Right lung (tissue), 5 donors: ENCODE results near the gene NTPCR. TPM values are rescaled to one million over a fixed set of nuclear protein-coding genes. Genes with fewer than 3 reads are reported as not detected.
A peak's percentile ranks its signal among the peaks of the same experiment; 100 is the strongest.
"Not testable (repeated sequence)": the region's sequence is repeated elsewhere in the genome, so short reads cannot be mapped to it uniquely, and the experiment has no call there.

Experiments
- DNase-seq, 2 donors: peaks; one replicate each; pipeline ENCODE4 v3.0.0-alpha.2; 2013
- polyA plus RNA-seq, 5 donors: library from polyadenylated mRNA; unstranded; fragments of 120-200 nt; gene quantifications; one replicate each; pipeline versions ENCODE4 v1.2.1 to v1.2.3, GENCODE V29; 2013; ENCODE audit warnings: inconsistent platforms in 1 of 5, low replicate concordance in 1 of 5; ENCODE audit not compliant: insufficient read length in 5 of 5, insufficient read depth in 1 of 5

NTPCR gene
- polyA plus RNA-seq, 5 donors: 46.2 to 66.7 (median 63.7) TPM

DNA sequence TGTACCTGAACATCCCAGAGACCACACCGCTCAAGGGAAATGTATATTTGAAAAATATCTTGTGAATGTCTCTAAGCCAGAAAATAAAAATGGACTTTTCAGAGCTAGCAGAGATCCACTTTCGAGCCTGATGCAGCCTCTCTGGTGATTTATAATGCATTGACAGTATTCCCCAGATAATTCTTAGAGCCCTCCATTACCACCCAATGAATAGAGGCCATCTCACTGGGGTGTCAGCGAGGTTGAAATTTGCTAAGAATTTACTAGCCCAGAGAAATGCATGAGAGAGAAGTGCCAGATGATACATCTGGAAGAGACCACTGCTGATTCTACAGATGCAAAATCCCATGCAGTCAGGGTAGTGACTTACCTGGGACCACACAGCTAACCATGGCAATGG, 25.5 kb upstream of the NTPCR start:
- no peak for DNase-seq

DNA sequence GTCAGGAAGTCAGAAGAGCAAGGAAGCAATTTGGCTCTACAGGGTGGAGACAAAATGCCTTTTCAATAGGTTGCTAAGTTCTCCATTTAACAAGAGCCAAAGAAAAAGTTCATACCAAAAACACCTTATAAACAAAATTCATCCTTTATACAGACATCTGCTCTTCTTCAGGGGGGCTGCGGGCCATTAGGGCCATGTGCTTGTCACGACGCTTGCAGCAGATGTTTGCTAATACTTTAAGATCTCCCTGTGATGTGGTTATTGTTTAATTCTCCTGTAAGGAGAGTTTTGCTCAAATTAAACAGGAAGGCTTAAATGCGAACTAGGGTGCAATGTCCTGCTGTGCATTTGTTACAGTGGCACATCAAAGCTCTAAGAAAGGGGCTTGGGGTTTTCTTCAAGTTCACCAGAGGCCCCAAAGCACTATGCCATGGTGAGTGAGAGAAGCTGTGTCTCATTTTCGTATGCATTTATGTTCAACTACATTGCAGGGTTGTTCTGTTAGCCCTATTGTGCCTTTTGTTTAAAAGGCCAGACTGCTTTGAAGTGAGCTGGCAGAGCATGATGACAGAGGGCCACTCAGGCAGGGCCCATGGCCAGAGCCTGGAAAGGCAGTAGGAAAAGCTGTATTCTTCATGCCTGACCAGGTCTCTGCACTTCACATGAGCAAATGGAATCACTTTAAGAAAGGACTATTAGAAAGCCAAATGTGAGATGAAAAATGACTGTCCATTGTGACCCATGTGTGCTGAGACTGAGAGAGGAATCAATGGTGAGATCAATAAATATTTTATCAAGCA, 24.8 kb upstream of the NTPCR start:
- DNase-seq: no peak

DNA sequence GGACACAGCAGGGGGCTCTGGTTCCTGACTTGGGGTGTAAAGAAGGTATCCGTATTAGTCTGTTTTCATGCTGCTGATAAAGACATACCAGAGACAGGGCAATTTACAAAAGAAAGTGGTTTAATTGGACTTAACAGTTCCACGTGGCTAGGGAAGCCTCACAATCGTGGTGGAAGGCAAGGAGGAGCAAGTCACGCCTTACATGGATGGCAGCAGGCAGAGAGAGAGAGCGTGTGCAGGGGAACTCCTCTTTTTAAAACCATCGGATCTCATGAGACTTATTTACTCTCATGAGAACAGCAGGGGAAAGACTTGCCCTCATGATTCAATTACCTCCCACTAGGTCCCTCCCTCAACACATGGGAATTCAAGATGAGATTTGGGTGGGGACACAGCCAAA, 23.2 kb upstream of the NTPCR start:
- not testable (repeated sequence) for DNase-seq

DNA sequence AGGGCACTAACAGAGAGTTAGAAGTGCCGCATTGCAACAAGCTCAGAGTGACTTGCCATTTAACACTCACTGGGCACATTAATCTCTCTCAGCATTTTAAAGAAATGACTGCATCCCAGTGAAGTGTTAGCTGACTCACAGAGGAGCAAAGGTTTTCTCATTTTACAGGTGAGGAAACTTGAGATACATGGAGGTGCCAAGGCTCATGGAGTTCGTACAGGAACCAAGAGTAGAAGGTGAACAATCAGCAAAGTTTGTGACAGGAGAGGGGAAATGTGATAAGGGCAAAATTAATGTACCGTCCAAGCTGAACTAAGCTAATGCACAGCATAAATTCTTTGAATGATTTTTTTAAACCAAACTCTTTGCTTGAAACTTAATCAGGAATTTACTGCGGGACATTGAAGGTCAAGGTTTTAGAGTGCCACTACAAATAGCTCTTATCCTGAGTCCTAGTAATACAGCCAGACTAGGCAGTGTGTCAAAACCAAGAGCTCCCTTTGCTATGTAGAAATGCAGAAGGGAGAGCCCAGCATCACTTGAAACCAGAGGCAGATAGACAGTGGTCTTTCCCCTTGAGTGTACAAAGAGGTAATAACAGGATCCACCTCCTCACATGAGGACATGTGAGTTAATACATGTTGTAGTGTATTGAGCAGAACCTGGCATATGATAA, 22.4 kb upstream of the NTPCR start:
- no peak for DNase-seq

DNA sequence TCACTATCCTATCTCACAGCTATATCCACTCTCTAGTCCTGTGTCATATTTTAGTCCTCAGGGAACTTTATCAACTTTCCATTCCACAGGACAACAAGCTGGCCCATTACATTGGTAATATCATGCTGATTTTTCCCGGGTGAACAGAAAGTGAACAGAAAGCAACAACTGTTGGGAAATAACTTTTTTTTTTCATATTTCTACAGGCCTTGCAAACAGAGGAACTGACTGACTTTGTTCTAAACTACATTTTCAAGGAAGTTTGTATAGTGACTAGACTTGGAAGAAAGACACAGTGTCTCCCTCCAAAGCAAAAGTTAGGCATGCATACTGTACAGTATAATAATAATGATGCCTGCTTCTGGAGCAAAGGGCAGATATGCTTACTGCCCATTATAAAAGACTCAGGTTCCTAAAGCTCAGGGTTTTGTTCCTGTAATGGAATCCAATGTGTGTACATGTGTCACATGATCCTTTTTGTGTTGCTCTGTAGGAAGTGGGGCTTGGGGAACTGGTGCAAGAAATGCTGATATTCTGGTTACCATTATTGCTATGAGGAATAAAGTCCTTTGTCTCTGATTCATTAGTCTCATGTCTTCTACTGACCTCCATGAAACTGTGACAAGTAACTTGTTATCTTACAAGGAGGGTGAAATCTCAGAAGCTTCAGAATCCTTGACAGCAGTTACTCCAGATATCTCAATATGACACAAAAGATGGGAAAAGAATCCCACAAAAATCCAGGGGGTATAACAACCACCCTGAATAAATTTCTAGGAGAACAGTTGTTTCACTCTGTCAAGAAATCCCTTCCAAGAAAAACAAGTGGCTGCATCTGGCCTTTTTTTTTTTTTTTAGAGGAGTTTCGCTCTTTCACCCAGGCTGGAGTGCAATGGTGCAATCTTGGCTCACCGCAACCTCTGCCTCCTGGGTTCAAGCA, 17.7 kb upstream of the NTPCR start:
- no peak for DNase-seq

DNA sequence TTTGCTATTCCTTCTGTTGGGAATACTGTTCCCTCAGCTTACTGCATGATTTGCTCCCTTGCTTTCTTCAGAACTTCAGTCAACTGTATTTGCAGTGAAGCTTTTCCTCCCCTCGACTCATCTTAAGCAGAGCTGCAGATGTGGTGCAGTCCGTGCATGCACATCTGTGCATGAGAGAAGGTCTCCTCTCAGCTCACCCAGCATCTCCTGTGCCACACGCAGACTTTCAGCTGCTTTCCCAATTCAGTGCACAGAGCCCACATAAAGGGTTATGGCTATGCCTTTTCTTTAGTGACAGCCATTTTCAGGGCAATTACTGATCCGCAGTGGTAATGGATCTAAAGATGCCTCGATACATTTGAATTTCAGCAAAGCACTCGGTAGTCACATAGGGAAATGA, 13.5 kb upstream of the NTPCR start:
- no peak for DNase-seq

DNA sequence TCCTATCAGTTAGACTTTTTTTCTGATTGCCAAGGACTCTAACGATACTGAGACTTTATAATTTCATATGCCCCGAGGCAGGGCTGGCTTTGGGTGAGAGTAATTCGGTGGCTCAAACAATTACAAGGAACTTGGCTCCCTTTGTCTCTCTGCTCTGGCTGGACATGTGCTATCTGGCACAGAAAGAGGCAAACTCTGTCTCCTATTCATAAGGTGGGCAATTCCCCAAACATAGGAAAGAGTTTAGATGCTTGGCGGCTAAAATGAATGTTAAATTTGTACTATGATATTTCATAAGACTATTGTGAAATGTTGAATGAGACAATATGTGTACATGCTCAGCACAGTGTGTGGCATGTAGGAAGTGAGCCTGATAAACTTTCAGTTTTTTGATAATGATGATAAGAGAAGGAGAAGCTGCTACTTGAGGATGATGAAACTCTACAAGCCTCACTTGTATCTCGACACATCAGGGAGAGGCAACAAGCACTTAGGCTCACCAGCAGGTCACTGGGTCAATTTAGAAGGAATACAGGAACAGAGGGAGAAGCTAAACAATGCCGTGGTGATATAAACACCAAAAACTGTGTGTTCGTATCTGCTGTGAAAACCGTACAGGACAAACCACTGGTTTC, 12.6 kb upstream of the NTPCR start:
- peak; percentile 26 to 30 for DNase-seq

DNA sequence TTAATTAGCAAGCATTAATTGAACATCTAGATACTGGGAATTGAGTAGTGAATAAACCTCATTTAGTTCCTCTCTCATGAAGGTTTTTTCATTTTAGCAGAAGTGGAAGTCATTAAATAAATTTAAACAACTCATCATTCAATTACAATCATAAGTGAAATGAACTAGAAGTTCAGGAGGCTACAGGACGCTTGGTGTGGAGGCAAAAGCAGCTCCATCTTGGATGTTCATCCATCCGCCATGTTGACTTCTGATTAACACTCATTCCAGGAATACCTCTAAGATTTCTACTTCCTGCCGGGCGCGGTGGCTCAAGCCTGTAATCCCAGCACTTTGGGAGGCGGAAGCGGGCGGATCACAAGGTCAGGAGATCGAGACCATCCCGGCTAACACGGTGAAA, 11.5 kb upstream of the NTPCR start:
- DNase-seq: no peak

DNA sequence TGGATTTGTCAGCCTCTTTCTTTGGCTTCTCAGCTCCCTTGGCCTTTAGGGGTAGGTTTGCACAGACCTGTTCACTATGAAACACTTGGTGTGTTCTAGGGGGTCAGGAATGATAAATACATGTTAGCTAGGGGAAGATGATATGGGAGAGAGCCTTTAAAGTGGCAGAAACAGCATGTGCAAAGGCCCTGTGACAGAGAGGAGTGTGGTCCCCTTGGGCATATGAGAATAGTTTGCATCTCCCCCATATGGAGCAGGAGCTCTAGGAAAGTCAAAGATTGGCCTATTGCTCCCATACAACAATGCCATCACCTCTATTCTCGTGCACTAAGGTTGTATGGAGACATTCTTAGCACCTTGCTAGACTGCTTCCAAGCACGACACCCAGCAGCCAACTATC, 10.7 kb upstream of the NTPCR start:
- DNase-seq: no peak

DNA sequence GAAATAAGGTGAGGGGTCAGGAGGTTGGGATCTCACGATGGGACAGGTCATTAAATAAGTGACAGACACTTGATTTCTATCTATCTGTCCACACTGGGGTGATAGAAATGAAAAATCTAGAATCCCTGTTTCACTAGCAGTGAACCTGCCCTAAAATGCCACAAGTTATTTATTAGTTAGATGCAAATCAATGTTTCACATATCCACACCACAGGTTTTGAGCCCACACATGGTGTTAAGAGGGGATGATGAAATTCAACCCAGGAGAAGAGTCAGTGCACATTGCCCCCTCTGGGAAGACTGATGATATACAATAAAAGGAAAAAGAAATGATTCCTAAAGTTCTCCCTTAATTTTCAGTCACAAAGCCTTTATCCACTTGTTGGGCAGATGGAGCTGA, 10.1 kb upstream of the NTPCR start:
- DNase-seq: no peak

DNA sequence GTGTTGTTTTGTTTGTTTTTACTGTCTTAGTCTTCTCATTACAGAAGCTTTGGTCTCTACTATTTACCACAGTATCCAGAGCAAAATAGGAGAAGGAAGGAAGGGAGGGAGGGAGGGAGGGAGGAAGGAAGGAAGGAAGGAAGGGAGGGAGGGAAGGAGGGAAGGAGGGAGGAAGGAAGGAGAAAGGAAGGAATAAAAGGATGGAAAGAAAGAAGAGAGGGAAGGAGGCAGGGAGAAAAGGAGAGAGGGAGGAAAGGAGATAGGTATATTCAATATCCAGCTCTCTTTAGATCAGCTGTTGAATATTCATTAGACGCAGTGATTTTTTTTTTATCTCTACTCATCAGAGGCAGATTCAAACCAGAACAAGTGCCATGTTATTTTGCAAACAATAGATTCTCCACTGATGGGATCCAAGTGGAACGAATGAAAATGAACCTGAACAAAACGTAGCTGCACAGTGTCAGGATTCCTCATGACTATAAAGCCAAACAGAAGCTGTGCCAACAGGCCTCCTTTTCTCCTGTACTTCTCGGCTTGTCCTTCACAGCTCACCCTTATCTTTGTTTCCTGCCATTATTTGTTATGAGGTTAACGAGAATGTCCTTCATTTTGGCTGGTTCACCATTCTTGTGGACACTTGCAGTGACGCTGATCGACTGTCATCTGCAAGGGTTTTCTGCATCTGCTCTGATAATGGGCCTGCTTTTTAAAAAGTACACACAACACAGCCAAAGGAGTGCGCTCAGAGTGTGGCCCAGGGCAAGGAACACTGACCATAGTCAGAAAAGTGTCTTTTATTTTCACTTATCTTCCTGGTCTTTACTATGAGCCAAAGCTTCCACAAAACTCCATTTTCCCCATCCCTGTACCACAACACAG, 7.8 kb upstream of the NTPCR start:
- no peak for DNase-seq

DNA sequence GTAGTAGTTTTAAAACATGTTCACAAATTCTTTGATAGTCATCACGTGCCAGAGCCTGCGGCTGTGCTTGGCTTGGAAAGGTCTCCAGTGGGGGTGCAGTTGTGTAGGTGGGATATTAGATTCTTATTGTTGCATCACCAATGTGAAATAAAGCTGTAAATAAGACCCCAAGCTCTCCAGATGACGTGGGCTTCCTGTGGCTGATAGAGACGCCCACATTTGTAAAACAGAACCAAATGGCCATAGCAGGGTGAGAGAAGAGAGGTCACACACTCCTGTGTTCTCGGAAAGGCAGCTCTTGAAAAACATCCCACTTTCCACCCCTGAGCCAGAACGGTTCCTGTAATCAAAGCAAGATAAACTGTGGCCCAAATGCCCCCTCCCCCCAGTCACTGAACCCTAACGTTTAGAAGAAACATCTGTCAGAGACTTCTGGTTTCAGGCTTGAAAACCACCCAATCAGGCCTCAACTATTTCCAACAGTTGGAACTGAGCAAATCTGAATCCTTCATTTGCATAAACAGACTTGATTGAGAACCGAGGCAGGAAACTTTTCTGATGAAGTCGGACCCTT, 6.6 kb upstream of the NTPCR start:
- DNase-seq: no peak

DNA sequence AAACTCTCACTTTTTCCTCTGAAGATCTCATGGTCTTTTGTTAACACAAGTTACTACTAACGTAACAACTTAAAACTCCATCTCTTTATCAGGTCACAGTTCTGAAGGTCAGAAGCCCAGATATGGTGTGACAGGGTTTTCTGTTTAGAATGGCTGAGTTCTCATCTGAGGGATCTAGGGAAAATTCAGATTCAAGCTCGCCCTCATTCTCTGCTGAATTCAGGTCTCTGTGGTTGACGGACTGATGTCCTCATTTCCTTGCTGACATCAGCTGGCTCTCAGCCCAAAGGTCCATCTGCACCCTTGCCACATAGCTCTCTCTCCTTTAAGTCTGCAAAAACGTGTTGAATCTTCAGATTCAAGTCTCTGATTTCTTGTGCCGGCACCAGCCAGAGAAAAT, 6.1 kb upstream of the NTPCR start:
- DNase-seq: no peak

DNA sequence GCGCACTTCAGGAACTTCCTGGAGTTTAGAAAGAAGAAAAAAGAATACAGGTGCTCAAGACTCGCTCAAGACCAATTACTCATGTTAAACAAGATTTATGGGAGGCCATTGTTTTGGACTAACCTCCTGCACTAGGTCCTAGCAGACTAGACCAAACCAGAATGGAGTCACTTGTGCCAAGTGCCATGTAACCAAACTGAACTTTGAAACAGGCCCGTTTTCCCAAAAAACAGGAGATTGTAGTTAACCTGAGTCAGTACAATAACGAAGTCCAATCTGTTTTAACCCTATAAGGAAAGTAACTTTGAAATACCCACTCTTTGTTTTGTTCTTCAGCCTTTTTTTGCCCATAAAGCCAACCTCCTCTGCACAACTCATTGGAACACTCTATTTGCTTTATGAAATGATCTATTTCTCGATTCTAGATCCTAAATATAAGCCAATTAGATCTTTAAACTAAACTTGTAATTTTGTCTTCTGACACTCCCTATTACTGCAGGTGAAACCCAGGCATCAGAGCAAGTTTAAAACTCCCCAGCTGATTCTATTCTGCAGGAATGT, 695 bp upstream of the NTPCR start:
- no peak for DNase-seq

DNA sequence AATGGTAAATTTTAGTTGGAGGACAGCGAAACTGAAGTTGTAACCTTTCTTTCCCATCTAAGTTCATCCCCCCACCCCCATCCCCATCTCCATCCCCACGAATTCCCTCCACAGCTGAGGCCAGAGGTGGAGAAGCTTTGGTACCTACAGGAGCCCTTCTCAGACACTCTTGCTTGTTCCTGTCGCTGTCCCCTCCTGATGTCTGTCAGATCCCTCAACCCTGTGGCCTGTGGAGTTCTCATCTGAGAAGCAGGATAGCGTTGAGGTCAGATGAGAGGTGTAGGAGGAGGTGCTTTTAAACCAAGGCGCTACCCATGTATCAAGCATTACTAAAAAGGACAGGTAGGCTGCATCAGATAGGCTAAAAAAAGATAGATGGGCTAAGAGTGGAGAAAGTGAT, 769 bp downstream of the NTPCR start:
- no peak for DNase-seq

DNA sequence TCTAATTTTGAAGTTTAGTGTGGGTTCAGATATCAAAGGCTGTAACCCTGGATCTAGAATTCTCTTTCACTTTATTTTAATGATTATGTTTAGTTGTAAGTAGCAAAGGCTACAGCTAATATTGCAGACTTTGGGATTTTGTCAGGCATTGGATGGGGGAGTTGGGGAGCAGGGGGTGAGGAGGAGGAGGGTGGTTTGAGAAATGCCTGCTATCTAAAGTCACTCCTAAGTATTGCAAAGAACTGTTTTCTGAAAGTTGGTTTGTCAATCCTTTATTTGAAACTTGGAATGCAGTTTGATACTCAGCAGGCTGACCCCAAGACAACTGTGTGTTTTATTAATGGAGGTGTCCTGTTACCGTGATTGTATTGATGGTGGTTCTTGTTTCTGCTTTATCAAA, 1.2 kb downstream of the NTPCR start:
- no peak for DNase-seq

DNA sequence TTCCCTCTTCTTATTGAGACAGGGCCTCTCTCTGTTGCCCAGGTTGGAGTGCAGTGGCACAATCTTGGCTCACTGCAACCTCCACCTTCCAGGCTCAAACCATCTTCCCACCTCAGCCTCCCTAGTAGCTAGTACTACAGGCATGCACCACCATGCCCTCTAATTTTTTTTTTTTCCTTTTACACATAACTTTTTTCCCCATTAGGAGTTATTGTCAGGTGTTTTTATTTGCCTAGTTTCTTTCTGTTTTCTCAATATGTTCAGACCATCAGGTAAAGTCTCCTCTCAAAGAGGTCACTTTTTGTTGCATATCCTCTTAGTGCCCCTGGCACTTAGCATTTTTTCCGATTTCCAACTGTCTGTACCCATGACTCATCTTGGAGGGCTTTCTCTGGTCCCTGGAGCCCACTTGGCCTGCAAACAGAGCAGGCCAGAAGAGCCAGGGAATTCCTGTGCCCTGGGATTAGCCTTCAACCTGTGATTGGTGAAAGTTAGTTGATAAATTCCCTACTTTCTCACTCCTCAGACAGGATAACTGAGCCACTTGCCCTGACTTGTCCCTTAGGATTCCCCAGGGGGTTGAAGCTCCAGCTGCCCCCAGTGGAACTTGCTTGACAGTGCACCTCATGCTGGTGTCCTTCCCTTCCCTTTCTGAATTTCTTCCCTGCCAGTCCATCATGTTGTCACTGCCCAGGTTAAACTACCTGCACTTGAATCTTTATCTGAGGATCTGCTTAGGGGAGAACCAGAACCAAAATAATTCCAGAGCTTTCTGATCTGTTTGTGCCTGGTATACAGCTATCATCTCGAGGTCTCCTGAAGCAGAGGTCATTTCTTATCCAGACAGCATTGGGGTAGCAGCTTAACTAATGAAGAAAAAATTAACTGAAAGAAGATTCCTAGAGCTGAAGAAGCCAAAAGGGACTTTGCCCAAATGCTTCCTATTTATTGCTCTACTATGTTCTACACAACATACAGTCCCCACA, 2.4 kb downstream of the NTPCR start:
- no peak for DNase-seq

DNA sequence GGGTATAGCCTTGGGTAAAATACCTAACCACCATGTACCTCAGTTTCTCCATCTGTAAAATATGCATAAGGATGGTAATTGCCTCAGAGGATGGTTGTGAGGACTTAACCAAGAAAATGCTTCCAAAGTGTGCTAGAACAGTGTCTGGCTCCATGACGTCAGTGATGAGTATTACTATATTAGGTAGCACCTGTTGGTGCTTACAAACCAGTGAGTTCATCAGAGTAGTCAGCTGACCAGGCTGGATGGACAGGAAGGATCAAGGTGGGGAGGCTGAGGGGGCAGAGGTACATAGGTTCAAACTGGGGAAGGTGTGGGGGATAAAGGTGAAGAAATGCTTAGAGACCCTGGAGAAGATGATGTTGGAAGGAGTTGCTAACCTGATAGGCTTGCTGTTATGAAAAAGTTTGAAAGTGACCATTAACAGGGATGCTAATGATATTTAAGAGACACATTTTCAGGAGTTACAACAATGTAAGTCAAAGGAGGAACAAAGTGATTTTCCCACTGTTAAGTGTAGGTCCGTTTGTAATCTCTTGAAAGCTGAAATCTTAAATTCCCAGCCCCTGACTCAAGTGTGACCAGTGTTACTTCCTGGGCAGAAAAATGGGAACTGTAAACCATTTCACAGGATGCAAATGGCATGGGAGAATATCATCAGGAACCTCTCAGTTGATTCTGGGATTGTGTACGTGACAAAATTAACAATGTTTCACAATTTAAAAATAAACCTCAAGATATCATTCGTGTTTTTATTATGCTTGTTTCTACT, 4.4 kb downstream of the NTPCR start:
- no peak for DNase-seq
